NOMO-1 (cell line): ENCODE data around the gene LYPD6.
A peak's percentile ranks its signal among the peaks of the same experiment; 100 is the strongest.

ENCODE experiments used
- DNase-seq, 2 experiments: peaks; one replicate each; lab custom pipeline; 2025; ENCODE audit not compliant: unreplicated experiment in 2 of 2; lab: John Stamatoyannopoulos, UW

The LYPD6 gene

GRCh38 chr2:149446748-149447147 is 116.4 kb downstream of the LYPD6 start:
- no peak for DNase-seq

- no peak for DNase-seq
Observed at GRCh38 chr2:149448315-149448714, 117.9 kb downstream of the LYPD6 start.

GRCh38 chr2:149449017-149449416 is 118.6 kb downstream of the LYPD6 start:
- DNase-seq = no peak

- peak in 1 of 2 experiments; percentile 11 for DNase-seq
Observed at GRCh38 chr2:149451417-149452165, 121.2 kb downstream of the LYPD6 start.

GRCh38 chr2:149456285-149456684 is 125.9 kb downstream of the LYPD6 start:
- no peak for DNase-seq

GRCh38 chr2:149458502-149458901 is 128.1 kb downstream of the LYPD6 start:
- no peak for DNase-seq

GRCh38 chr2:149463328-149464002 is 133.1 kb downstream of the LYPD6 start:
- no peak for DNase-seq

GRCh38 chr2:149464396-149464795 is 134.0 kb downstream of the LYPD6 start:
- DNase-seq = no peak

GRCh38 chr2:149465873-149466272 is 135.5 kb downstream of the LYPD6 start:
- DNase-seq = no peak

GRCh38 chr2:149466635-149467034 is 136.2 kb downstream of the LYPD6 start:
- DNase-seq = no peak

- DNase-seq = no peak
Observed at GRCh38 chr2:149467436-149467835, 137.0 kb downstream of the LYPD6 start.

GRCh38 chr2:149468636-149469035 is 138.2 kb downstream of the LYPD6 start:
- no peak for DNase-seq

GRCh38 chr2:149470046-149470445 is 139.7 kb downstream of the LYPD6 start:
- DNase-seq = no peak

- no peak for DNase-seq
Observed at GRCh38 chr2:149472413-149472812, 142.0 kb downstream of the LYPD6 start.

GRCh38 chr2:149473068-149473467 is 142.7 kb downstream of the LYPD6 start:
- DNase-seq = no peak

GRCh38 chr2:149473521-149473920 is 143.1 kb downstream of the LYPD6 start:
- DNase-seq = no peak

- DNase-seq = no peak
Observed at GRCh38 chr2:149483004-149483605, 152.7 kb downstream of the LYPD6 start.

GRCh38 chr2:149486664-149487063 is 156.3 kb downstream of the LYPD6 start:
- DNase-seq = peak in 1 of 2 experiments; percentile 10

GRCh38 chr2:149487189-149487588 is 156.8 kb downstream of the LYPD6 start:
- no peak for DNase-seq

- no peak for DNase-seq
Observed at GRCh38 chr2:149488706-149489440, 158.5 kb downstream of the LYPD6 start.

- no peak for DNase-seq
Observed at GRCh38 chr2:149489452-149489851, 159.1 kb downstream of the LYPD6 start.
